ENCODE data around the gene C1QL1. TPM values are rescaled to one million over a fixed set of nuclear protein-coding genes. Genes with fewer than 3 reads are reported as not detected.

The C1QL1 gene
- total RNA-seq, 1 donor from 2014 or later: not detected

DNA sequence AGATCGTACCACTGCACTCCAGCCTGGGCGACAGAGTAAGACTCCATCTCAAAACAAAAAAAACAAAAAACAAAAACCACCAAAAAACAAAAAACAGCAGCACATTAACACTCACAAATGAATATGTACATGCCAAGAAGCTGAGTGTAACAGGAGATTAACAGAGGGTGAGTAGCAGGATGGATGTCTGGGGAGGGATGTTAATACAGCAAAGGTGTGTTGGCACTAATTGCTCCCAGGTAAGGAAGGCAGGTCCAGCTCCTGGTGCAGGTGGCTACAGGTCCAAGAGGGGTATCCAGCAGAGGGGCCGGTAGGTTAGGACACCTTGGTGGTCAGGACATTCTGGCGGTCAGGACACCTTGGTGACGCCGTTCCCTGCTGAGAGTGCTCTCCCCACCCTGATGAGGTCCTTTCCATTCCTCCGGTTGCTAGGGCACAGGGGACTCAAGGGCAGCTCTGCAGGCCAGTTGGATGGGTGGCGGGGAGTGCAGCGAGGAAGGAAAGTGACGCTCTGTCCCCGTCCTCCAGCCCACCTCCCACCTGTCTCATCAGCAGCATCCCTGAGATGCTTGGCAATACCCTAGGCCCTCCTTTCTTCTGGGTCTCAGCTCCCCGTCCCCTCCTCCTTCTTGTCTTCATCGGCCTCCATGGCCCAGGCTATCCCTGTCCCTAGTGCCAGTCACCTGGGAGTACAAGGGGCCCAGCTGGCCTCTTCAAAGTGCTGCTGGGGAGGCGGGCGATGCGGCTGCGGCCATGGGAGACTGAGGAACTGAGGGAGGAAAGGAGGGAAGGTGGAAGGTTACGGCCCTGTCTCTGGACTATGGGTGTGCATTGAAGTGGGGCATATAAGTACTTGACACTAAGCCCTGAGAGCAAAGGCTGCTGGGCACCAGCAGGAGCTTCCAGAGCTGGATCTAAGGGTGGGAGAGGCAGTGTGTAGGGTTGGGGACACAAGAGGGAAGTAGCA, 42.1 kb downstream of the C1QL1 start:
- Histone ChIP-seq H3F3A (ENCODE audit: low read depth) (peaks cover 25% of the 10 kb centered on the region), H3K27me3 (no peaks in the 10 kb centered on the region), H3K4me3 (no peak overlapping the region), H3K4me2 (no peak overlapping the region), H3K9ac (no peak overlapping the region), H2AFZ (replicated peaks) (no peak overlapping the region), H3K27ac (no peak overlapping the region), H4K20me1 (ENCODE audit: low read depth) (peaks cover under 1% of the 10 kb centered on the region), H3K36me3 (no peaks in the 10 kb centered on the region), H3K79me2 (ENCODE audit: low read depth) (no peaks in the 10 kb centered on the region), H3K4me1 (peaks cover 21% of the 10 kb centered on the region), H3K9me3 (ENCODE audit: low read depth) (no peaks in the 10 kb centered on the region)
- Mint-ChIP-seq H3K4me1 (peaks cover 16% of the 10 kb centered on the region), H3K36me3 (peaks cover 20% of the 10 kb centered on the region), H3K9me3 (no peaks in the 10 kb centered on the region), H3K4me3 (no peak overlapping the region), H3K27ac (no peak overlapping the region), H3K27me3 (ENCODE audit: insufficient read depth, low read depth) (peaks cover 14% of the 10 kb centered on the region)
- no peak for TF ChIP-seq EZH2phosphoT487 (IDR thresholded peaks at IDR 0.05)
- no peak for TF ChIP-seq EZH2 (IDR thresholded peaks at IDR 0.05)
- TF ChIP-seq, protein P1, sequence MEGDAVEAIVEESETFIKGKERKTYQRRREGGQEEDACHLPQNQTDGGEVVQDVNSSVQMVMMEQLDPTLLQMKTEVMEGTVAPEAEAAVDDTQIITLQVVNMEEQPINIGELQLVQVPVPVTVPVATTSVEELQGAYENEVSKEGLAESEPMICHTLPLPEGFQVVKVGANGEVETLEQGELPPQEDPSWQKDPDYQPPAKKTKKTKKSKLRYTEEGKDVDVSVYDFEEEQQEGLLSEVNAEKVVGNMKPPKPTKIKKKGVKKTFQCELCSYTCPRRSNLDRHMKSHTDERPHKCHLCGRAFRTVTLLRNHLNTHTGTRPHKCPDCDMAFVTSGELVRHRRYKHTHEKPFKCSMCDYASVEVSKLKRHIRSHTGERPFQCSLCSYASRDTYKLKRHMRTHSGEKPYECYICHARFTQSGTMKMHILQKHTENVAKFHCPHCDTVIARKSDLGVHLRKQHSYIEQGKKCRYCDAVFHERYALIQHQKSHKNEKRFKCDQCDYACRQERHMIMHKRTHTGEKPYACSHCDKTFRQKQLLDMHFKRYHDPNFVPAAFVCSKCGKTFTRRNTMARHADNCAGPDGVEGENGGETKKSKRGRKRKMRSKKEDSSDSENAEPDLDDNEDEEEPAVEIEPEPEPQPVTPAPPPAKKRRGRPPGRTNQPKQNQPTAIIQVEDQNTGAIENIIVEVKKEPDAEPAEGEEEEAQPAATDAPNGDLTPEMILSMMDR (IDR thresholded peaks at IDR 0.05): no peak
- DNase-seq (ENCODE audit: low spot score): no peak

DNA sequence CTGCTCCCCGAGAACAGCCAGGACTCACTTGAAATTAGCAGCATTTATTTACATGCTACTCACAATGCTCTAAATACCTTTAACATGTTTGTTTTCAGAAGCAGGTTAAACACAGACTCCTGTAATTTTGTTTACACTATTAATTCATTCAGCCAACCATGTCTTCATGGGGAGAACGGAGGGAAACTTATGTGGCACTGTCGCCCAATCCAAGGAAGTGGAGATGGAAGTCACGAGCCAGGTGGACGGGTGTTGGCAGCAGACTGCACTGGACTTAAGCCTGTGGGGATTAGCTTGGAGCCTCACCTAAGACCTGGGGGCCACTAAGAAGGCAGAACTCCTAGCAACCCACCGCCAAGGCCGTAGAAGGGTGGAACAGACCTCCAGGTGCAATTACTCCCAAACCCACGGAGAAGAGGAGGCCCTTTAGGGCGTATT, 44.0 kb downstream of the C1QL1 start:
- Mint-ChIP-seq H3K27me3 (ENCODE audit: insufficient read depth, low read depth) (peaks cover 20% of the 10 kb centered on the region), H3K36me3 (peaks cover 14% of the 10 kb centered on the region), H3K4me3 (no peak overlapping the region), H3K27ac (no peak overlapping the region), H3K9me3 (no peaks in the 10 kb centered on the region), H3K4me1 (peaks cover 26% of the 10 kb centered on the region)
- DNase-seq (ENCODE audit: low spot score): no peak
- H3K4me2 ChIP-seq: no peak overlapping the region
- peaks cover 32% of the 10 kb centered on the region for H3F3A ChIP-seq (ENCODE audit: low read depth)
- H3K79me2 ChIP-seq (ENCODE audit: low read depth): no peaks in the 10 kb centered on the region
- TF ChIP-seq, protein P1 (IDR thresholded peaks at IDR 0.05): no peak
- no peak overlapping the region for H2AFZ ChIP-seq (replicated peaks)
- no peaks in the 10 kb centered on the region for H4K20me1 ChIP-seq (ENCODE audit: low read depth)
- H3K4me1 ChIP-seq: peaks cover 31% of the 10 kb centered on the region
- H3K36me3 ChIP-seq: no peaks in the 10 kb centered on the region
- H3K9ac ChIP-seq: no peak overlapping the region
- H3K27me3 ChIP-seq: no peaks in the 10 kb centered on the region
- no peaks in the 10 kb centered on the region for H3K9me3 ChIP-seq (ENCODE audit: low read depth)
- no peak overlapping the region for H3K4me3 ChIP-seq
- H3K27ac ChIP-seq: peak overlapping the region; percentile 70

DNA sequence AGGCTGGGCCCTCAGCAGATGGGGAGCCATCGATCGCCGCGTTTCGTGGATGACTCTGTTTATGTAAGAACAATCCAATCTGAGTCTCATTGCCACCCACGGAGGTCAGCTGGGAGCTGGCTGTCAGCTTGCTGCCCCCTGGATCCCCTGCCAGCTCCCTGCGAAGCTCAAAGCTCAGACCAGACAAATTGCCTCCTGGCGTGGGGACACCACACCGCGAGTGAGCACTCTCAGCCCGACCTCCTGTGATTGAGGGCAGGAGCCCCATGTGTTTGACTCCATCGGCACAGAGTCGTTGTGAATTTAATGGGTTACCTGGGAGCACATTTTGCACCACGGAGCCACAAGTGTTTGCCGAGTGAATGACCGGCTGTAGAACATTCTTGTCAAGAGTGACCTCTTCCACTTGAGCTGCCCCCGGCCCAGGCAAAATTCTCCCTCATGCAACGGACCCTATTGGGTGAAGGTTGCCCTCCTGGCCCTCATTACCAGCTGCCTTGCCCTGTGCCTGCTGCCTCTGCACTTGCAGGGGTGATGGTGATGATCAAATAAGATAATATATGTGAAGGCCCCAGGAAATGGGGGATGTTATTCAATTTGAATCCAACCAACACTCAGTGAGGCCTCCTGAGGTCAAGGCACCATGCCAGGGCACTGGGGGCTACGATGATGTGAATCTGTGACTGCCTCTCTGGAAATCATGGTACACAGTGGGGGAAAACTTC, 45.2 kb downstream of the C1QL1 start:
- peaks cover 32% of the 10 kb centered on the region for H3F3A ChIP-seq (ENCODE audit: low read depth)
- Mint-ChIP-seq H3K27me3 (ENCODE audit: insufficient read depth, low read depth) (peaks cover 20% of the 10 kb centered on the region), H3K27ac (peak overlapping the region; percentile 73), H3K4me1 (peaks cover 26% of the 10 kb centered on the region), H3K36me3 (peaks cover 12% of the 10 kb centered on the region), H3K9me3 (no peaks in the 10 kb centered on the region), H3K4me3 (peak overlapping the region; percentile 33)
- no peaks in the 10 kb centered on the region for H3K27me3 ChIP-seq
- no peaks in the 10 kb centered on the region for H3K36me3 ChIP-seq
- no peak overlapping the region for H3K27ac ChIP-seq
- no peaks in the 10 kb centered on the region for H3K9me3 ChIP-seq (ENCODE audit: low read depth)
- H4K20me1 ChIP-seq (ENCODE audit: low read depth): no peaks in the 10 kb centered on the region
- no peak overlapping the region for H2AFZ ChIP-seq (replicated peaks)
- peaks cover 31% of the 10 kb centered on the region for H3K4me1 ChIP-seq
- no peak overlapping the region for H3K4me3 ChIP-seq
- DNase-seq (ENCODE audit: low spot score): no peak
- H3K4me2 ChIP-seq: peak overlapping the region; percentile 10
- no peak for TF ChIP-seq EZH2phosphoT487 (IDR thresholded peaks at IDR 0.05)
- TF ChIP-seq, protein P1 (IDR thresholded peaks at IDR 0.05): no peak
- no peak for TF ChIP-seq EZH2 (IDR thresholded peaks at IDR 0.05)
- H3K9ac ChIP-seq: no peak overlapping the region
- H3K79me2 ChIP-seq (ENCODE audit: low read depth): no peaks in the 10 kb centered on the region

Measured in neural progenitor cell (in vitro differentiated cells).